Keratinocyte (primary cell): ENCODE measurements around the gene PDZD7. TPM values are rescaled to one million over a fixed set of nuclear protein-coding genes. Genes with fewer than 3 reads are reported as not detected.

Experiments
- DNase-seq: peaks from one replicate; pipeline ENCODE4 v3.0.0-alpha.2; 2011; ENCODE audit warnings: low read depth, missing footprints, low spot score
- FAIRE-seq: peaks from 2 replicates; lab custom pipeline; 2011; peaks lifted over from hg19 to GRCh38; lab: Jason Lieb, UNC
- H2AFZ ChIP-seq: 2 replicates; pipeline ENCODE4 v1.6.0; 2012; ENCODE audit warnings: low read length, control low read depth, inconsistent platforms; ENCODE audit not compliant: control insufficient read depth
- H3K27ac ChIP-seq: 2 replicates; pipeline ENCODE4 v1.5.1; 2011; ENCODE audit warnings: low read length; ENCODE audit not compliant: control insufficient read depth, insufficient read depth
- H3K27me3 ChIP-seq: 3 replicates; pipeline ENCODE4 v1.6.0; 2011; ENCODE audit warnings: low read length; ENCODE audit not compliant: control insufficient read depth, insufficient read depth; ENCODE audit errors: extremely low read depth
- H3K36me3 ChIP-seq, 2 experiments: 2 replicates in 1 of 2; 3 replicates in 1 of 2; pipeline ENCODE4 v1.5.1; 2011; ENCODE audit warnings: low read length in 2 of 2, mild to moderate bottlenecking in 1 of 2; ENCODE audit not compliant: control insufficient read depth in 2 of 2, insufficient read depth in 2 of 2; ENCODE audit errors: extremely low read depth in 1 of 2
- H3K4me1 ChIP-seq: 3 replicates; pipeline ENCODE4 v1.5.1; 2011; ENCODE audit warnings: low read length; ENCODE audit not compliant: control insufficient read depth, insufficient read depth; ENCODE audit errors: extremely low read depth
- H3K4me2 ChIP-seq: 3 replicates; pipeline ENCODE4 v1.6.0; 2011; ENCODE audit warnings: low read depth, low read length; ENCODE audit not compliant: control insufficient read depth, insufficient read depth; ENCODE audit errors: extremely low read depth
- H3K4me3 ChIP-seq, 3 experiments: fragments of 200-600 bp in 1 of 3; sonication (generic) in 1 of 3; 2 replicates in 2 of 3; 3 replicates in 1 of 3; pipeline ENCODE4 v1.5.1; 2011 to 2016; ENCODE audit warnings: low read length in 3 of 3, mild to moderate bottlenecking in 3 of 3, control low read depth in 2 of 3, inconsistent platforms in 1 of 3, low read depth in 1 of 3, mixed read lengths in 1 of 3, mixed run types in 1 of 3, moderate library complexity in 1 of 3; ENCODE audit not compliant: control insufficient read depth in 2 of 3, insufficient read depth in 2 of 3; ENCODE audit errors: extremely low read depth in 1 of 3
- H3K79me2 ChIP-seq: 2 replicates; pipeline ENCODE4 v1.6.0; 2012; ENCODE audit warnings: low read length; ENCODE audit not compliant: control insufficient read depth, insufficient read depth
- H3K9ac ChIP-seq: 3 replicates; pipeline ENCODE4 v1.6.0; 2011; ENCODE audit warnings: low read length; ENCODE audit not compliant: control insufficient read depth, insufficient read depth; ENCODE audit errors: extremely low read depth
- H3K9me1 ChIP-seq: 3 replicates; pipeline ENCODE4 v1.6.0; 2011; ENCODE audit warnings: low read length; ENCODE audit not compliant: control insufficient read depth, insufficient read depth; ENCODE audit errors: extremely low read depth
- H3K9me3 ChIP-seq: 2 replicates; pipeline ENCODE4 v1.5.1; 2012; ENCODE audit warnings: low read depth, low read length; ENCODE audit not compliant: control insufficient read depth
- H4K20me1 ChIP-seq: 3 replicates; pipeline ENCODE4 v1.6.0; 2011; ENCODE audit warnings: low read length; ENCODE audit not compliant: control insufficient read depth, insufficient read depth; ENCODE audit errors: extremely low read depth
- CTCF ChIP-seq, 3 experiments: IDR thresholded peaks in 1 of 3; conservative IDR thresholded peaks in 1 of 3; optimal IDR thresholded peaks in 1 of 3; 2 replicates in 2 of 3; 3 replicates in 1 of 3; pipeline versions ENCODE3 to v1.5.1; 2011; ENCODE audit warnings: low read length in 3 of 3, mild to moderate bottlenecking in 3 of 3, moderate library complexity in 2 of 3, control low read depth in 1 of 3, inconsistent platforms in 1 of 3; ENCODE audit not compliant: insufficient read depth in 2 of 3; ENCODE audit errors: extremely low read depth in 1 of 3
- EZH2 ChIP-seq: IDR thresholded peaks from one replicate; pipeline ENCODE4 v1.6.1; 2012; ENCODE audit warnings: inconsistent platforms, mild to moderate bottlenecking, low read length, moderate library complexity
- dilution Hi-C: fragments of 300-500 bp; cut with MboI; formaldehyde crosslinking; loops from one replicate; pipeline ENCODE4 v1.7.0; 2020; ENCODE audit warnings: low sequenced_read_pairs; ENCODE audit not compliant: extremely low pct_ligation_motif_present
- polyA plus RNA-seq, 5 experiments: library from polyadenylated mRNA; depleted of rRNA in 3 of 5; stranded (reverse) in 3 of 5; stranded (forward) in 1 of 5; unstranded in 1 of 5; fragments of >200 nt; gene quantifications; 1 replicate in 1 of 5; 2 replicates in 3 of 5; 3 replicates in 1 of 5; pipeline versions ENCODE4 v1.2.1 to v1.2.3, GENCODE V29; 2011 to 2012; ENCODE audit warnings: missing spikeins in 2 of 5, low read depth in 1 of 5, low replicate concordance in 1 of 5

The PDZD7 gene
- polyA plus RNA-seq, 1 donor (not counting 4 experiments of a cell fraction or from before 2014, with no cell fraction given) = 0.54 TPM

- peak; percentile 52 to 76 (median 71) for TF ChIP-seq CTCF (optimal IDR thresholded peaks at IDR 0.05 in 1 of 3, IDR thresholded peaks at IDR 0.05 in 1 of 3, conservative IDR thresholded peaks at IDR 0.05 in 1 of 3; ENCODE audit: extremely low read depth in 1 of 3, insufficient read depth in 2 of 3, low read length in 3 of 3)
- no peak for TF ChIP-seq EZH2
- Histone ChIP-seq H3K9me1 (no peaks in the 10 kb centered on the region), H3K9ac (no peak overlapping the region), H3K36me3 (no peaks in the 10 kb centered on the region), H3K27ac (no peak overlapping the region), H2AFZ (peak overlapping the region; percentile 53), H3K79me2 (no peaks in the 10 kb centered on the region), H3K9me3 (no peaks in the 10 kb centered on the region), H3K4me2 (peak overlapping the region; percentile 84), H3K4me3 (peak overlapping the region; percentile 13 to 66 (median 53)), H4K20me1 (no peaks in the 10 kb centered on the region), H3K27me3 (peaks cover 26% of the 10 kb centered on the region), H3K4me1 (peaks cover 13% of the 10 kb centered on the region)
- dilution Hi-C loops = no loop called here
- FAIRE-seq (no peak), DNase-seq (no peak)
Measured at GRCh38 chr10:101066146-101066895, 35.4 kb upstream of the PDZD7 start.

DNA sequence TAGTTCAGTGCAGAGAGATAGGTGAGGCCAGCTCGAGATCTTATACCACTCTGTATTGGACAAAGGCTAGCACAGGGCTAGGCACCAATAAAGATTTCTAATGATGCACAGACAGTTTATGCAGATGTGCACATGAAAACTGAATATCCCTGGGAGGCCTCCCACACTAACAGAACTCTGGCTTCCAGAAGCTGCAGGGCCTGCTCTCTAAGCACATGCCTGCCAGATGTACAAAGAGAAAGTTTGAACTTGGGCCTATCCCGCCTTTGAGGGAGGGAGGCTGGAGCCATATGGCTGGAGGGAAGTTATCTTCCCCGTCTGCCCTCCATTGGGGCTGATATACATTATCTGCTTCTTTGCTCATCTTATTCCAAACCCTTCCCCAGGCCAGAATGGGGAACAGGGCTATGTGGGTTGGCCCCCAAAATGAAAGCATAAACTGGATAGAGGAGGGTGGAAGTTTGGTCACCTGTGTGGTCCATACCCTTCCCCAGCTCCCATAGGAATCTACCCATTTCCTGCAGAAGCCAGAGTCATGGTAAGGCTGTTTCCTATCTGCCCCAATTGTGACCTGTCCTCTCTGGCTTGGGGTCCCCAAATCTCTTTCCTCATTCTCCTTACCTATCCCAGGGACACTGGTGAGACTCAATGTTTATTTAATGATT is 34.7 kb upstream of the PDZD7 start:
- H3K4me1 ChIP-seq = peaks cover 13% of the 10 kb centered on the region
- H3K4me2 ChIP-seq = peak overlapping the region; percentile 84
- peaks cover 26% of the 10 kb centered on the region for H3K27me3 ChIP-seq
- dilution Hi-C loops = no loop called here
- H3K27ac ChIP-seq = no peak overlapping the region
- peak overlapping the region in 2 of 3 experiments; percentile 53 to 66 for H3K4me3 ChIP-seq
- H3K9me1 ChIP-seq = no peaks in the 10 kb centered on the region
- TF ChIP-seq EZH2 (no peak), CTCF (optimal IDR thresholded peaks at IDR 0.05 in 1 of 3, IDR thresholded peaks at IDR 0.05 in 1 of 3, conservative IDR thresholded peaks at IDR 0.05 in 1 of 3; ENCODE audit: extremely low read depth in 1 of 3, insufficient read depth in 2 of 3, low read length in 3 of 3) (no peak)
- FAIRE-seq (no peak), DNase-seq (no peak)
- H3K9ac ChIP-seq = no peak overlapping the region
- H4K20me1 ChIP-seq = no peaks in the 10 kb centered on the region
- H3K36me3 ChIP-seq = no peaks in the 10 kb centered on the region
- no peaks in the 10 kb centered on the region for H3K9me3 ChIP-seq
- H2AFZ ChIP-seq = peak overlapping the region; percentile 53
- H3K79me2 ChIP-seq = no peaks in the 10 kb centered on the region
